Stimulated activated CD4-positive, alpha-beta T cell treated with anti-CD3 and anti-CD28 coated beads, Interleukin-12 subunit alpha, Interleukin-12 subunit beta, amount 100 ng/mL, for 48 hours (primary cell): Measurements from ENCODE around the gene CDC7.
"Not testable (repeated sequence)": the region's sequence is repeated elsewhere in the genome, so short reads cannot be mapped to it uniquely, and the experiment has no call there.

Experiments
- DNase-seq, 3 donors: peaks; one replicate each; pipeline ENCODE4 v3.0.0-alpha.2; 2020; ENCODE audit warnings: low read depth in 2 of 3, low spot score in 1 of 3

The CDC7 gene

GRCh38 chr1:91510754-91511153, 10.1 kb downstream of the CDC7 start:
- DNase-seq = no peak

GRCh38 chr1:91511386-91511785, 10.7 kb downstream of the CDC7 start:
- no peak for DNase-seq

GRCh38 chr1:91513160-91513559, 12.5 kb downstream of the CDC7 start:
- no peak for DNase-seq

GRCh38 chr1:91513706-91514105, 13.1 kb downstream of the CDC7 start:
- DNase-seq = no peak

GRCh38 chr1:91515994-91516393, 15.3 kb downstream of the CDC7 start:
- DNase-seq = no peak

- DNase-seq = not testable (repeated sequence)
These were observed 16.0 kb downstream of the CDC7 start for GRCh38 chr1:91516605-91517004.

- DNase-seq = not testable (repeated sequence)
These were observed 18.5 kb downstream of the CDC7 start for GRCh38 chr1:91519167-91519566.

- DNase-seq = no peak
These were observed 20.4 kb downstream of the CDC7 start for GRCh38 chr1:91520942-91521507.

- peak in 1 of 3 donors; percentile 19 for DNase-seq
These were observed 22.8 kb downstream of the CDC7 start for GRCh38 chr1:91523482-91523881.

GRCh38 chr1:91526496-91526895, 25.8 kb downstream of the CDC7 start:
- DNase-seq = no peak

GRCh38 chr1:91527266-91527765, 26.7 kb downstream of the CDC7 start:
- DNase-seq = no peak

GRCh38 chr1:91527781-91528180, 27.1 kb downstream of the CDC7 start:
- DNase-seq = no peak

GRCh38 chr1:91529856-91530255, 29.2 kb downstream of the CDC7 start:
- DNase-seq = no peak

- no peak for DNase-seq
These were observed 32.8 kb downstream of the CDC7 start for GRCh38 chr1:91533361-91534024.

- DNase-seq = no peak
These were observed 34.8 kb downstream of the CDC7 start for GRCh38 chr1:91535441-91535840.

- no peak for DNase-seq
These were observed 36.8 kb downstream of the CDC7 start for GRCh38 chr1:91537281-91537986.

- DNase-seq = no peak
These were observed 37.3 kb downstream of the CDC7 start for GRCh38 chr1:91537987-91538304.

- DNase-seq = no peak
These were observed 40.3 kb downstream of the CDC7 start for GRCh38 chr1:91540910-91541309.

- DNase-seq = no peak
These were observed 41.4 kb downstream of the CDC7 start for GRCh38 chr1:91541918-91542533.

- no peak for DNase-seq
These were observed 45.1 kb downstream of the CDC7 start for GRCh38 chr1:91545506-91546300.

- DNase-seq = no peak
These were observed 45.6 kb downstream of the CDC7 start for GRCh38 chr1:91546301-91546581.
